Stimulated activated CD4-positive, alpha-beta T cell treated with anti-CD3 and anti-CD28 coated beads, Interleukin-15, amount 100 ng/mL, for 1 hour (primary cell): ENCODE results near the gene DGLUCY.
"Not testable (repeated sequence)": the region's sequence is repeated elsewhere in the genome, so short reads cannot be mapped to it uniquely, and the experiment has no call there.

Experiments used
- DNase-seq, 2 donors: peaks; one replicate each; pipeline ENCODE4 v3.0.0-alpha.2; 2020; ENCODE audit warnings: low read depth in 1 of 2, low spot score in 1 of 2

DGLUCY gene

DNA sequence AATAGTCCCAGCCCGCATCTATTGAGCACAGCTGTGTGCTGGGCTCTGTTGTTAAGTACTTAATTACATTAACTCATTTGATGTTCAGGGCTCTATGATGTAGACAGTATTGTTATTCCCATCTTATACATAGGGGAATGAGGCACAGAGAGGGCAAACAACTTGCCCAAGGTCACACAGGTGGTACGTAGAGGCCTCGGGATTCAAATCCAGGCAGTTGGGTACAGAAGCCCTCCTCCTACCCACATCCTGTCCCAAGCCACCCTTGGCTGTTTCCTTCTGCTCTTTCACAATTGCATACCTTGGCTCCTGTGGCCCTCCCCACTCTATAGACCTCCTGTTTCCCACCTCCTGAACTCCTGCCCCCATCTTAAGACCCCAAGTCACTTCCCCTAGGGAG is 140.6 kb downstream of the DGLUCY start:
- no peak for DNase-seq

DNA sequence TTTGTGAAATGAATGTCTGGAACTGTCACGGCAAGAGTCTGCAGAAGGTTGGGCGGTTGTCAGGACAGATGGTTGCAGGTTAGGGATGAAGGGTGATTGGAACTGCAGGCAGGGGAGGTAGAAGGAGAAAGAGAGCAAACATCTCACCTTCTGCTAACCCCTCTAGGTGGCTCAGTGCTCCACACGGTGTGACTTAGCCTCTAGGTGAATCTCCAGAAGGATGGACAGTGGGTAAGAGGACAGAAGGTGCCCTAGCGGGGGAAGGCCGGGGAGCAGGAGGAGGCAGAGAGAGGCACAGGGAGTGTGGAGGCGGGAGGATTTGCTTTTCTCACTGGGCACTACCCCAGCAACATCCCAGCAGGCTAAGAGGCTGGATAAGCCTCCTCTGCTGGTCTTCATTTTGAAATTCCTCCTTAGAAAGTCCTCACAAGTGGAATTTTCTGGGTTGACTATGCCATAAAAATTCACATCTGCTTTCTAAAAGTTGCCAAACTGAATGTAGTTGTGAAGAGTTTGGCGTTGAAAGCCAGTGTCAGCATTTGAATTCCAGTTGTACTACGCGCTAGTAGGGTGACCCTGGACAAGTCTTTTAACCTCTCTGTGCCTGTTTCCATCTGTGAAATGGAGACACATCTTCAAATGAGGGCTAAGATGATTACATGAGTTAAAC is 141.3 kb downstream of the DGLUCY start:
- DNase-seq, result no peak

DNA sequence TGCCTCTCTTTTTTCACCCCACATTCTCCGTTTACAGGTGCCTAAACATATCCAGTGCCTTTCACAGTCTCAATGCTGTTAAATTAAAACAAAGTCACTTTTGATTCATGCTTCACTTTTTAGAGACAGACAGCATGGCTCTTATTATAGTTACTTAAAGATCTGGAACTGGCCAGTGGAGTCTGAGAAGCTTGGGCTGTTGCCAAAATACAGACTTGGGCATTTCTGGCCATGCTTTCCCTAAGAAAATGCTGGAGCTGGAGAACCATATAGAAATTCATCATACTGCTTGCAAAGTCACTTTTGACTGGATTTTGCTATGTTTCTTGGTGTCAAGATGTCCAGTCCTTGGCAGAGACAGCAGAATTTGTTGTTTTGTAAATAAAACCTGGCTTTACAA is 142.8 kb downstream of the DGLUCY start:
- no peak for DNase-seq

DNA sequence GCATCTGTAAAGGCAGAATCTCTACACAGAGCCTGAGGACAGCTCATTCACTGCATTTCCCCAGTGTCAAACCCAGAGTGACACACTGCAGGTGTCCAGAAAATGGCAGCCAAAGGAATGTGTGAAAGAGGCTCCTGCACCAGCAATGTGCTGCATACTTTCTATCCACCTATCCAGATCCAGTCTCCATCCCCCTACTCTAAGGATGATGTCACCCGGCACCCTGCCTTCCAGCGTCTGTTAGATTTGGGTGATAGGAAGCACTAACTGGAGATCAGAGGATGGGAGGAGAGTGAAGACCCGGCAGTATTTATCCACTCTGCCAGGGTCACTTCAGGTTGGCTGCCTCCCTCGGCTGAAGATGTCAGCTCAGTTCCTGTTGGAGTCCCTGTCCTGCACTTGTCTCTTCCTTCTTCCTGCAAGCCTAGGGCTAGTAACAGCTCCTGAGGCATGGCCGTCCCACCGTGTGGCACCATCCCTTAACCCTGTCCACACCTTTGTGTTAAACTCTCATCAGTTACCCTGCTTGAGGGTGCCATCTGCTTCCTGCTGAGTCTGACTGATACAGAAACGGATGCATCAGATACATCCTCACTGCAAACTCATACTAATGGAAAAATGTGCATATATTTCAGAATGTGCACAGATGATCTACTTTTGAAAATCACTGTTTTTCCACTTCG is 143.6 kb downstream of the DGLUCY start:
- DNase-seq, result no peak

DNA sequence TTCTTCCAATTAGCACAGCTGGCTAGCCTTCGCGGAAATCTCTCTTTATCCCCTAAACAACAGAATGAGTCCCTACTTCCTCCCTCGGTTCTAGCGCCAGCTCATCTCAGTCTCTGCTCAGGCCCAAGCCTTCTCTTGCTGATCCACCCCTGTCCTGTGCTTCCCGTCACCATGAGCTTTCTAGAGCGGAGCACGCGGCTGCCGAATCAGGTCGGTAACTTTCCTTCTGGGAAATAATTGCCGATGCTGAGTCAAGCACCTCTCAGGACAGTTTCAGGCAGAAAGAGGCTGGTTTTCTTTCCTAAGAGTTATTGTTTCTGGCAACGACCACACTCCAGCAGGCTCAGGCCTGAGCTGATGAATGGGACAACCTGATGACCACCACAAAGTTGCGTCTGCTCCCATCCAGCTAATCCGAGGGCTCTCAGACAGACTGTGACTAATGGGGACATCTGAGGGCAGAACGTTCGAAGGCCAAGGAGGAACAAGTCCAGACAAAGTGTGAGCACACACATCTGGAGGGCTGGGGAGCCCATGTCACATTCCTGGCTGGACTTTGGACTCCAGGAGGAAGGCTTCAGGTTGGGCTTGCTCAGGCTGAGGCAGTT is 144.2 kb downstream of the DGLUCY start:
- DNase-seq, result no peak

DNA sequence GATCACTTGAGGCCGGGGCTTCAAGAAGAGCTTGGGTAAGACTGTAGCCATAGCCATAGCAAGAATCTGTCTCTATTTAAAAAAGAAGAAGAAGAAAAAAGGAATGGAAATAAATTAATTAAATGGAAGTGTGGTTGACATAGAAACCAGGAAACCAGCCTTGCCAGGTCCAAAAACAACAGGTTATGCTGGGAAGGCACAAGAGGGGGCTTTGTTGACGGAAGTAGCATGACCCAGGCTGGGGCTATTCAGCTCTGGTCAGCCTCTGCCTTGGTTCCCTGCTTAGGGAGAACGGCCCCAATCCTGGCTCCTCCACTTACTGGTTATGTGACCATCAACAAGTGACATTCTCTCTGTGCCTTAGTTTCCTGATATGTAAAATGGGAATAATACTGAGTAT is 145.0 kb downstream of the DGLUCY start:
- DNase-seq, result no peak

DNA sequence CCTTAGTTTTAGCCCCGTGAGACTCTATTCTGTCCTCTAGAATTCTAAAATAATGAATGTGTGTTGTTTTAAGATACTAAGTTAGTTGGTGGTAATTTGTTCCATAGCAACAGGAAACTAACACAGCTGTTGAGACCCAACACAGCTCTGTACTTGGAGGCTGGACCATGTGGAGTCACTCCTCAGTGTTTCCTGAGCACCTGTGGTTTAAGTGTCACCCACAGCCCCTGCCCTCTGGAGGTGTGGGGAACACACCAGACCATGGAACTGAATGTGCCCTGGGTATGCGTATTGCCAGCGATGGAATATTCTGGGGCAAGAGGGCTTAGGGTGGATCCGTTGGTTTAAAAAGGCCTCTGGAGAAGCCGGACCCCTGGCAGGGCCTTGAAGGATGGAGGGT is 147.2 kb downstream of the DGLUCY start:
- DNase-seq, result no peak

DNA sequence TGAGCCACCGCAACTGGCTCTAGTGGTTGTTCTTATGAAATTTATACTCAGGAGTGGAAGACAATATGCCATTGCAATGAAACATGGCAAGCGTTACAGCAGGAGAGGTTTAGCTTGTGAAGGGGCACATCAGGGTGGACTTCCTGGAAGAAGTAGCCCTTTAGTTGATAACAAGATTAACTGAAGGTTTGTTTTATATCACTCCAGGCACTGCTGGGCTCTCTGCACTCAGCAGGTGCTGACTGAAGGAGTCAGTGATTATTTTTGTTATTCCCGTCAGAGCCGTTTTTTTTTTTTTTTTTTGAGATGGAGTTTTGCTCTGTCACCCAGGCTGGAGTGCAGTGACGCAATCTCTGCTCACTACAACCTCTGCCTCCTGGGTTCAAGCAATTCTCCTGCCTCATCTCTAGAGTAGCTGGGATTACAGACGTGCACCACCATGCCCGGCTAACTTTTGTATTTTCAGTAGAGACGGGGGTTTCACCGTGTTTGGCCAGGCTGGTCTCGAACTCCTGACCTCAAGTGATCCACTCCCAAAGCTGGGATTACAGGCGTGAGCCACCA is 148.2 kb downstream of the DGLUCY start:
- no peak for DNase-seq

- DNase-seq, result no peak
These were observed 149.5 kb downstream of the DGLUCY start for GRCh38 chr14:91263329-91263728.

DNA sequence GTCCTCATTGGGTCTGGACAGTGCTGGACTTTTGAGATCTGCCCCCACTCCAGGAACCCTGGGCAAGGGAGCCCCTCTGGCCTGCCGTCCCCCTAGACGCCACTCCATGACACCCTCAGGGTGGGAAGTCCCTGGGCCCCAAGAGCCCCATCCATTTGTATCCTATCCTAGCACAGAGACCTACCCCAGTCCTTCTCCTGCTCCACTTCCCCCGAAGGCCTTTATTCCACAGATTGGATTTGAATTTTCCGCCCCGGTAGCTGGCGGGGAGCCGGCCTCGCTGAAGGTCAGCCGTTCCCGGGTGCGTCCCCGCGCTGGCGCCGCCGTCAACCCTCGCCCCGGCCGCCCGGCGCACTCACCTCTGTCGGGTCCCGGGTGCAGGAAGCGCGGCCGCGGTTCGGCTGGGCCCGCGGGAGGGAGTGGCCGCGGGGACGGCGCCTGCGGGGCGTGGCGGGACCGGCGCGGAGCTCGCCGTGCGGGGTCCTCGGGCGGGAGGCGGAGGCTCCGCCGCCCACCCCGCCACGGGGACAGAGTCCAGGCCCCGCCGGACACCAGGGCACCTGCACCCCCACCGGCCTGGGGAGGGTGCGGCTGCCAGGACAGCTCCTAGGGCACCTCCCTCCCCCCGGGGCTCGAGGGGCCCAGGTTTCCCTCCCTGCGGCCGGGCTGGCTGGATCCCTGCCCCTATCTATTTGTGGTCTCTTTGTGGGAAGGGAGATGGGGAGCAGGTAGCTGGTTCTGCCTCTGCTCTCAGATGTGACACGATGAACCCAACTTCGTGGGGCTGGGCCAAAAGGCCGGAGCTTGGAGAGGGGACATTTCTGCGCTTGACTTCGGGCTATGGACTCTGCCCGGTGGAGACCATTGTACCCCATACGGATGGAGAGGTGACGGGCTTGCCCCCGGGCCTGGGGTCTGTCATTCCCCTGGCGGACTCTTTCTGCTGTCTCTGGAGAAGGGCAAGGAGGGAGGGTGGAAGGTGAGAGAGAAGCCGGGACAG is 150.6 kb downstream of the DGLUCY start:
- no peak for DNase-seq

GRCh38 chr14:91265404-91265803 is 151.5 kb downstream of the DGLUCY start:
- DNase-seq, result no peak

- not testable (repeated sequence) for DNase-seq
These were observed 152.4 kb downstream of the DGLUCY start for GRCh38 chr14:91266276-91266675.

GRCh38 chr14:91267965-91268437 is 154.1 kb downstream of the DGLUCY start:
- DNase-seq, result no peak

DNA sequence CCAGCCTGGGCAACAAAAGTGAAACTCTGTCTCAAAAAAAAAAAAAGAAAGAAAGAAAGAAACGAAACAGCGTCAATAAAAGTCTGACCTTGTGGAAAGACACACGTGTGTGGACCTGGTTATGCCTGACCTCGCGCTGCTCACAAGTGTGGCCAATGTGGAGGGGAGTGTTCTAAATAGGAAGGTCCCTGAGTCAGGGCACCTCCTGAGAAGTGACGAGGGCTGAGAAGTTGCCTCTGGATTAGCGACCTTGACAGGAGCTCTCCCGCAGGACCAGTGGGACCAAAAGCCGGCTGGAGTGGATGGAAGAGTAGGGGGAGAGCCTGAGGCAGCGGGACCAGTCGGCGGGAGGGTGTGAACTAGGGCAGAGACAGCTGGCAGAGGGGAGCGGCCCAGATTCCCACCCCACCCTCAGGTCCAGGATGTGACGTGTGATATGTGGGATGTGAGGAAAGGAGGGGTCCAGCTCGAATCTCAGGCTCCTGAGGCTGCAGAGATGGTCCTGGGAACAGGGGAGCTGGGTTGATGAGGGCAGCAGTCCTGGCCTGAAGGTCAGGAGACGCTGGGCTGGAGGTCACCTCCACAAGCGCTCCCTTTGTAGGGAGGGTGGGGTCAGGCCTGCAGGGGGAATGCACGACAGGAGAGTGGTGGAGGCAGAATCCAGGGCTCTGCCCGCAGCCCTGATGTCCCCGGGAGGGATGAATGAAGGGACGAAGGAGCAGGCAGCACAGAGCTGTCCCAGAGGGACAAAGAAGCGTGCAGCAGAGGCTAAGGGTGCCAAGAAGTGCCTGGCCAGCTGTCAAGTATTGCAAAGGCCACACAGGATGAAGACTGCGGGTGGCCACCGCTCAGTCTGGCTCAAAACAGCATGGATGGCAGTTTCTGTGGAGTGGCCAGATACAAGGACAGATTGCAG is 155.5 kb downstream of the DGLUCY start:
- DNase-seq, result no peak

- DNase-seq, result no peak
These were observed 156.3 kb downstream of the DGLUCY start for GRCh38 chr14:91270188-91270587.

- no peak for DNase-seq
These were observed 156.7 kb downstream of the DGLUCY start for GRCh38 chr14:91270619-91271018.

DNA sequence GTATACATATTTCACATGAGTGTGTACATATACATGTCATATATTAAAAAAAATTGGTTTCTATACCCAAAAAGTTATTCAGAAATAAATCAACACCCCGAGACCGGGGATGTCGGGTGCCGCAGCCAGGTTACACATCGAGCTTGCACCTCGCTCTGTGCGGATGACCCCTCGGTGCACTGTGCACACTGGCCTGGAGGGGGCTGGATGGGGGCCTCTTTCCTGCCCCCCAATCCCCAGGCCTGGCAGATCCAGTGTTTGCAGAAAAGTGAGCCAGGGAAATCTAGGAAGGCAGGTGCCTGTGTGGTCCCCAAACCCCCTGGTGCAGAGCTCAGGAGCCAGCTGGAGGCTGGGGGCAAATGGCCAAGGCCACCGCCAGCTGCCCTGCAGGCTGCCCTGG is 157.8 kb downstream of the DGLUCY start:
- no peak for DNase-seq

DNA sequence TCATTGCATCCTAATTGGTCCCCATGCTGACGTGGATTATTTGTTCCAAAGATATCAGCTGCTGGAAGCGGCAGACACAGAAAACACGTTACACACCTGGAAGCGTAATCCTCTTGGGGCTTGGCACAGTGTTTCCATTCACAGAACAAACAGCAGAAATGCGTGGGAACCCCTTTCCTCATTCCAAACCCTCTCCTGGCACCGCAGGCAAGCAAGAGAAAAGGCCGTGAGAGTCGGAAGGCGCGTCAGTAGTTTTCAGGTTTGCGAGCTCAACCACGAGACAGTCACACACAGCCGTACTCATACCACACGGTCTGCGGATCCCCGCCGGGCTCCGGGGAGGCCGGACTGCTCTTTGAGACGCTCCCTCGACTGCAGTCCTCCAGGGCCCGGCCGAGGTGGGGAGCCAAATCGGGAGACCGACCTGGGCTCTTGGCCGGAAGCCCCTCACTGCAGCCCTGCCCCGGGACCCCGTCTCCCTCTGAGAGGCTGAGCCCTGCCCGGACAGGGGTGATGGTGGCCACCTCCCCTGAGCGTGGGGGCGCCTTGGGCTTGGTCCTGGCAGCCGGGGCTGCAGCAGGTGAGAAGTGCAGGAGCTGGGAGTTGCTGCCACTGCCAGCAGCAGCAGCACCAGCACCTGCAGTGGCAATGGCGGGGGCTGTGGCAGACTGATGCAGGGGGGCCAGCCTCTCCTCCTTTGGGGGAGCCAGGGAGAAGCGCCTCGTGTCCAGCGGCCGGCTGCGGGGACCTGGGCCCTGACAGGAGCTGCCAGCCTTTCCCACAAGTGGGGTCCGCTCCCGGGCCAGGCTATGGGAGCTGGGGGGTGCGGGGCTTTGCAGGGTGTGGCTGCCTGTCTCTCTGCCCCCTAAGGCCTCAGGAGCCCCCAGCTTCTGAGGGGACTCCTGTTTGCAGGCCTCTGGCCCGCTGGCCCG is 158.7 kb downstream of the DGLUCY start:
- DNase-seq, result no peak
